Panc1 (cell line): Measurements from ENCODE around the gene ADGRL3.

Source experiments
- CTCF ChIP-seq: fragments of 450-650 bp; IDR thresholded peaks from 2 replicates; pipeline ENCODE4 v1.5.1; 2017; ENCODE audit warnings: mild to moderate bottlenecking
- SIN3A ChIP-seq: IDR thresholded peaks from 2 replicates; pipeline ENCODE4 v1.6.1; 2012; ENCODE audit warnings: low read depth, mild to moderate bottlenecking, low read length, moderate library complexity, borderline replicate concordance; ENCODE audit not compliant: insufficient read depth

DNA sequence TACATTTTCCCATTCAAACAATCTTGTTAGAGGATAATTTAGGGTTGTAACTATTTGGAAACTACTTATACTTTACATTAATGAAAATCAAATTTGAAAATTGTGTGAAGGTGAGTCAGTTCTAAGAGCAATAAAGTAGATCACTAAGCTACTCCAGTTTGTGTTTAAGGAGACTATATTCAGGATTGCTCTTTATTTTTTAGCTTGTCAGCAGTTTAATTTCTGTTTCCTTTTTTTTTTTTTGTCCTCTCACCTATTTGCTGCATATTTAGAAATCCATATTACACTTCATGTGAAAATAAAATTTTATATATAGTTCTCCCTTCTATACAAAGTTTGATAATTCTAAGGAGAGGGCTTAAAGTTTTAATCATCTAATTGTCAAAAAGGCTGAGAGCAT, 691.8 kb downstream of the ADGRL3 start:
- no peak for TF ChIP-seq CTCF
- no peak for TF ChIP-seq SIN3A
